GM23338 (cell line): ENCODE data around the gene ZBTB20. TPM values are rescaled to one million over a fixed set of nuclear protein-coding genes. Genes with fewer than 3 reads are reported as not detected.

Experiments used
- ATAC-seq: fragments of 200-7000 bp; cut with Tn5 transposase; 3 replicates; pipeline ENCODE4 v1.9.1; 2020
- DNase-seq: peaks from one replicate; pipeline ENCODE4 v3.0.0-alpha.2; 2015; ENCODE audit warnings: low spot score
- H2AFZ ChIP-seq: fragments of 200-600 bp; sonication (generic); 2 replicates; pipeline ENCODE4 v1.8.0; 2016; ENCODE audit warnings: antibody characterized with exemption, mild to moderate bottlenecking, moderate library complexity
- H3F3A ChIP-seq: fragments of 200-600 bp; sonication (generic); replicated peaks from 2 replicates; pipeline ENCODE4 v1.8.0; 2017; ENCODE audit warnings: antibody characterized with exemption, mixed run types, low read depth
- H3K27ac ChIP-seq: fragments of 200-600 bp; sonication (generic); 2 replicates; pipeline ENCODE4 v1.6.1; 2016; ENCODE audit warnings: low read depth
- H3K27me3 ChIP-seq: fragments of 200-600 bp; sonication (generic); 2 replicates; pipeline ENCODE4 v1.8.0; 2016; ENCODE audit warnings: mild to moderate bottlenecking, mixed run types, moderate library complexity; ENCODE audit not compliant: insufficient read depth
- H3K36me3 ChIP-seq: fragments of 200-600 bp; sonication (generic); 2 replicates; pipeline ENCODE4 v1.8.0; 2016; ENCODE audit warnings: mild to moderate bottlenecking; ENCODE audit not compliant: insufficient read depth
- H3K4me1 ChIP-seq: fragments of 200-600 bp; sonication (generic); 2 replicates; pipeline ENCODE4 v1.8.0; 2016; ENCODE audit warnings: mild to moderate bottlenecking, moderate library complexity; ENCODE audit not compliant: insufficient read depth
- H3K4me2 ChIP-seq: fragments of 200-600 bp; sonication (generic); 2 replicates; pipeline ENCODE4 v1.7.1; 2017; ENCODE audit warnings: mixed run types
- H3K4me3 ChIP-seq: fragments of 200-600 bp; sonication (generic); 2 replicates; pipeline ENCODE4 v1.6.1; 2016; ENCODE audit warnings: mixed run types
- H3K79me2 ChIP-seq: fragments of 200-600 bp; sonication (generic); replicated peaks from 2 replicates; pipeline ENCODE4 v1.8.0; 2017; ENCODE audit warnings: mild to moderate bottlenecking; ENCODE audit not compliant: insufficient read depth
- H3K9me2 ChIP-seq: fragments of 200-600 bp; sonication (generic); 2 replicates; pipeline ENCODE4 v1.8.0; 2017; ENCODE audit not compliant: insufficient read depth
- H4K20me1 ChIP-seq: fragments of 200-600 bp; sonication (generic); replicated peaks from 2 replicates; pipeline ENCODE4 v1.8.0; 2017; ENCODE audit warnings: mild to moderate bottlenecking; ENCODE audit not compliant: insufficient read depth
- H3K27ac Mint-ChIP-seq: 2 replicates; pipeline ENCODE4 v1.8.0; 2020; ENCODE audit warnings: inconsistent platforms, mild to moderate bottlenecking, moderate library complexity, mixed read lengths
- H3K27me3 Mint-ChIP-seq: 3 replicates; pipeline ENCODE4 v1.8.0; 2022; ENCODE audit warnings: low read depth, mild to moderate bottlenecking, moderate library complexity, mixed read lengths, inconsistent platforms; ENCODE audit not compliant: insufficient read depth, poor library complexity
- H3K36me3 Mint-ChIP-seq: 3 replicates; pipeline ENCODE4 v1.8.0; 2021; ENCODE audit warnings: low read depth, mild to moderate bottlenecking, inconsistent platforms, moderate library complexity, mixed read lengths
- H3K4me1 Mint-ChIP-seq: 3 replicates; pipeline ENCODE4 v1.8.0; 2020; ENCODE audit warnings: mild to moderate bottlenecking, inconsistent platforms, mixed read lengths
- H3K4me3 Mint-ChIP-seq: 3 replicates; pipeline ENCODE4 v1.8.0; 2021; ENCODE audit warnings: moderate library complexity, mild to moderate bottlenecking, inconsistent platforms, mixed read lengths
- H3K9me3 Mint-ChIP-seq: 3 replicates; pipeline ENCODE4 v1.8.0; 2020; ENCODE audit warnings: moderate library complexity, mild to moderate bottlenecking, inconsistent platforms, mixed read lengths
- CREB1 ChIP-seq: fragments of 250-450 bp; sonication (Bioruptor Pico); IDR thresholded peaks from 2 replicates; pipeline ENCODE4 v1.5.0; 2020; ENCODE audit warnings: low read depth, mild to moderate bottlenecking, moderate library complexity
- CTCF ChIP-seq, 2 experiments: fragments of 200-600 bp in 1 of 2; sonication (generic) in 1 of 2; conservative IDR thresholded peaks; 2 replicates each; pipeline versions ENCODE4 v1.5.1 to v1.6.1; 2016 to 2017; ENCODE audit warnings: antibody characterized with exemption in 2 of 2, low read depth in 2 of 2, mild to moderate bottlenecking in 2 of 2, moderate library complexity in 1 of 2
- ETS1 ChIP-seq: IDR thresholded peaks from 2 replicates; pipeline ENCODE4 v1.6.1; 2016; ENCODE audit warnings: antibody characterized with exemption
- EZH2 ChIP-seq: fragments of 200-600 bp; sonication (generic); IDR thresholded peaks from one replicate; pipeline ENCODE4 v1.8.0; 2017; ENCODE audit warnings: antibody characterized with exemption, mild to moderate bottlenecking, low read depth; ENCODE audit not compliant: unreplicated experiment
- JUNB ChIP-seq: IDR thresholded peaks from one replicate; pipeline ENCODE4 v1.6.1; 2016; ENCODE audit warnings: antibody characterized with exemption; ENCODE audit not compliant: unreplicated experiment
- NANOG ChIP-seq: IDR thresholded peaks from 2 replicates; pipeline ENCODE4 v1.6.1; 2016; ENCODE audit warnings: antibody characterized with exemption, borderline replicate concordance
- POLR2AphosphoS5 ChIP-seq: IDR thresholded peaks from 2 replicates; pipeline ENCODE4 v1.6.1; 2016; ENCODE audit warnings: antibody characterized with exemption, low read depth
- REST ChIP-seq: IDR thresholded peaks from one replicate; pipeline ENCODE4 v1.6.1; 2018; ENCODE audit warnings: antibody characterized with exemption; ENCODE audit not compliant: unreplicated experiment
- STAT1 ChIP-seq: IDR thresholded peaks from one replicate; pipeline ENCODE4 v1.6.1; 2016; ENCODE audit warnings: antibody characterized with exemption; ENCODE audit not compliant: unreplicated experiment
- ZNF114 ChIP-seq: fragments of 250-450 bp; sonication (Bioruptor Pico); IDR thresholded peaks from 2 replicates; pipeline ENCODE4 v1.5.0; 2020; ENCODE audit warnings: mild to moderate bottlenecking, moderate library complexity
- ZNF331 ChIP-seq: fragments of 250-450 bp; sonication (Bioruptor Pico); IDR thresholded peaks from 2 replicates; pipeline ENCODE4 v1.5.0; 2020; ENCODE audit warnings: low read depth, mild to moderate bottlenecking, moderate library complexity
- polyA plus RNA-seq: library from polyadenylated mRNA; unstranded; fragments of >200 nt; fragmentation: Nextera tagmentation; extraction: Ambion mirVana; gene quantifications from 2 replicates; pipeline ENCODE4 v1.2.1, GENCODE V29; 2016
- total RNA-seq: library from RNA; depleted of rRNA; stranded (reverse); fragments of >200 nt; shearing (Covaris generic); gene quantifications from 2 replicates; pipeline ENCODE4 v1.2.3, GENCODE V29; 2014

The ZBTB20 gene
- total and polyA plus RNA-seq, 2 experiments from 2014 or later: 2.0 to 3.3 TPM

DNA sequence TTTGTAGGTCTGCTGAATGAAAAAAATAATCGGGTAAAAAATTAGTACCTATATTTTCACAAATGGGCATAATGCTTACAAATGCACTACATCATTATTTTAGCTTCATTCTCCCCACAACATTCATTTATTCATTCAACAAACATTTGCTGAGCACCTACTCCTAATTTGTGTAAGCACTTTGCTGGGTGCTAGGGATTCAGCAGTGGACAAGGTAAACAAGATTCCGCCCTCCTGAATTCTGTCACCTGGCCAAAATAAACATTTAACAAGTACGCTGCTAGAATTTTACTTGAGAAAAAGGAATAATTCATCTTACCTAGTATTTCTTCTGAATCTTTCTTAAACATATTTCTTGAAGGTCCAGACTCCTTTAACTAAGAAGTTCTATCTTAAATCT lies 781.2 kb downstream of the ZBTB20 start (continued):
- TF ChIP-seq REST: no peak
- no peak for TF ChIP-seq CTCF (conservative IDR thresholded peaks at IDR 0.05; ENCODE audit: low read depth in 2 of 2)
- no peak for TF ChIP-seq CREB1
- no peak for TF ChIP-seq STAT1
- no peak for TF ChIP-seq ETS1
- TF ChIP-seq ZNF114: no peak
- no peak for TF ChIP-seq ZNF331 (CRISPR knock-in tag)
- no peak for TF ChIP-seq EZH2
- TF ChIP-seq POLR2AphosphoS5: no peak
- TF ChIP-seq NANOG: no peak
- TF ChIP-seq JUNB: no peak

DNA sequence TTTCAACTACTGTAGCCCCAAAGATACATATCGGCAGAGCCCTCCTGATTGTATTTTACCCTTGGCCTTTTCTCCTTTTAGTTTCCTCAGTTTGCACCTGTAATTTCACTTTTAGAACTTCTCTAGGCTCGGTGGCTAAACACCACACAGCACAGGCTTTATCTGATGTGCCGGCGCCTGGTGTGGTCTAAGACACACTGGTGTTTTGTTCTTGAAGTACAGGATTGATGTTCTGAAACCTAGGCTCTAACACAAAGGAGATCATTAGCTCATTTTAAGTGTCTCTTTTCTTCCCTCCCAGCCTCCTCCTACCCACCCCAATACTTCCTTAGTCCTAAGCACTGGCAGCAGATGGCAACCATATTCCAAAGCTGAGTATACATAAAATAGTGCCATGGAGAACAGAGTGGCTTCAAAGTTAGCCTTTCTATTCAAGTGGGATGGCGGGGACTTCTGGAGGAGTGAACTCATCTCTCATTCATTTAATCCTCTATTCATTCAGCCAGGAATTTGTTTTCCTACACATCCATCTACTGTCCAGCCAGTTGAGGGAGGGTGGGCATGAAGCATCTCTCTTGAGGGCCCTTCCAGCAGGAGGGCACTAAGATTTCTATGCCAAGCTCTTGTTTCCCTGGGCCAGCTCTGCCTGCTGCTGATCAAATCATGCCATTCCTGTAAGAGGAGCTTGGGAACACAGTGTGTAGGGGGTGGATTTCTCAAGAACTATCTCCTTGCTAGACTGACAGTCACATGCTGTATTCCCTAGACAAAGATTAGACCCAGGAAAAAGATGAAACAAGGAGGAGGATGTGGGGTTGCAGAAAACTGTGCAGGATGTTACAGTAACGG lies 782.1 kb downstream of the ZBTB20 start:
- Histone ChIP-seq H3K4me3 (no peak overlapping the region), H3K27ac (no peak overlapping the region), H4K20me1 (no peaks in the 10 kb centered on the region), H3K36me3 (no peaks in the 10 kb centered on the region), H3F3A (no peaks in the 10 kb centered on the region), H3K27me3 (no peaks in the 10 kb centered on the region), H3K4me2 (no peak overlapping the region), H3K9me2 (no peaks in the 10 kb centered on the region), H3K4me1 (peaks cover 16% of the 10 kb centered on the region; the same call in 1 of the 2 replicates), H2AFZ (peak overlapping the region; percentile 28; the same call in 1 of the 2 replicates), H3K79me2 (no peaks in the 10 kb centered on the region)
- Mint-ChIP-seq H3K4me3 (no peak overlapping the region), H3K36me3 (no peaks in the 10 kb centered on the region), H3K27me3 (peaks cover 2% of the 10 kb centered on the region), H3K9me3 (no peaks in the 10 kb centered on the region), H3K27ac (no peak overlapping the region), H3K4me1 (peaks cover 13% of the 10 kb centered on the region)
- no peak for ATAC-seq
- DNase-seq: no peak
- TF ChIP-seq ETS1: no peak
- TF ChIP-seq ZNF331 (CRISPR knock-in tag): no peak
